HEK293T (cell line): ENCODE measurements around the gene ZNF433.

Source experiments
- FOXK2 ChIP-seq: fragments of 450-650 bp; IDR thresholded peaks from 2 replicates; pipeline ENCODE4 v1.6.1; 2016; ENCODE audit warnings: mild to moderate bottlenecking
- L3MBTL2 ChIP-seq: fragments of 450-650 bp; conservative IDR thresholded peaks from 2 replicates; pipeline ENCODE4 v1.6.1; 2016; ENCODE audit warnings: mild to moderate bottlenecking

- TF ChIP-seq FOXK2 = no peak
- no peak for TF ChIP-seq L3MBTL2
Observed at GRCh38 chr19:11971041-11971440, 64.4 kb downstream of the ZNF433 start.
